ENCODE data around the gene NUDT9. TPM values are rescaled to one million over a fixed set of nuclear protein-coding genes. Genes with fewer than 3 reads are reported as not detected.
"Not testable (repeated sequence)": the region's sequence is repeated elsewhere in the genome, so short reads cannot be mapped to it uniquely, and the experiment has no call there.

NUDT9 gene
- total RNA-seq, 1 donor from 2014 or later = 20.6 TPM

GRCh38 chr4:87419578-87420249 lies 2.7 kb upstream of the NUDT9 start:
- H3K9me3 ChIP-seq = no peaks in the 10 kb centered on the region
- H3K4me1 ChIP-seq = peaks cover 28% of the 10 kb centered on the region
- no peaks in the 10 kb centered on the region for H3K27me3 ChIP-seq
- intact Hi-C loops (cut with DNase I) = no loop called here
- no peak for TF ChIP-seq CTCF (IDR thresholded peaks at IDR 0.05)
- no peak for TF ChIP-seq POLR2AphosphoS5 (IDR thresholded peaks at IDR 0.05; ENCODE audit: insufficient read depth in 1 of 2, low read depth in 1 of 2)
- TF ChIP-seq POLR2A (IDR thresholded peaks at IDR 0.05) = no peak
- no peak for DNase-seq (ENCODE audit: extremely low spot score in 2 of 2)
- no peak overlapping the region for H3K27ac ChIP-seq
- no peak overlapping the region for H3K4me3 ChIP-seq
- H3K36me3 ChIP-seq = no peaks in the 10 kb centered on the region

GRCh38 chr4:87420276-87420830 lies 2.0 kb upstream of the NUDT9 start:
- no peak for DNase-seq (ENCODE audit: extremely low spot score in 2 of 2)
- no peak for TF ChIP-seq CTCF (IDR thresholded peaks at IDR 0.05)
- TF ChIP-seq POLR2AphosphoS5 (IDR thresholded peaks at IDR 0.05; ENCODE audit: insufficient read depth in 1 of 2, low read depth in 1 of 2) = no peak
- no peak for TF ChIP-seq POLR2A (IDR thresholded peaks at IDR 0.05)
- intact Hi-C loops (cut with DNase I) = no loop called here

GRCh38 chr4:87423317-87424098 lies 1.1 kb downstream of the NUDT9 start:
- Histone ChIP-seq H3K4me3 (peak overlapping the region; percentile 64 to 91), H3K27ac (peak overlapping the region; percentile 95), H3K9me3 (no peaks in the 10 kb centered on the region), H3K36me3 (no peaks in the 10 kb centered on the region), H3K4me1 (peaks cover 53% of the 10 kb centered on the region), H3K27me3 (no peaks in the 10 kb centered on the region)
- no peak for TF ChIP-seq POLR2A (IDR thresholded peaks at IDR 0.05)
- intact Hi-C loops (cut with DNase I) = no loop called here
- no peak for DNase-seq (ENCODE audit: extremely low spot score in 2 of 2)

More at GRCh38 chr4:87420276-87420830, 2.0 kb upstream of the NUDT9 start:
- H3K27ac ChIP-seq = no peak overlapping the region
- no peaks in the 10 kb centered on the region for H3K9me3 ChIP-seq
- H3K4me3 ChIP-seq = no peak overlapping the region
- H3K4me1 ChIP-seq = peaks cover 34% of the 10 kb centered on the region
- no peaks in the 10 kb centered on the region for H3K27me3 ChIP-seq
- no peaks in the 10 kb centered on the region for H3K36me3 ChIP-seq

GRCh38 chr4:87424099-87424543 lies 1.7 kb downstream of the NUDT9 start:
- H3K36me3 ChIP-seq; DNase-seq (ENCODE audit: extremely low spot score in 2 of 2); intact Hi-C loops (cut with DNase I); H3K9me3 ChIP-seq; H3K27me3 ChIP-seq: not testable (repeated sequence)
- peaks cover 53% of the 10 kb centered on the region for H3K4me1 ChIP-seq
- peak overlapping the region; percentile 95 for H3K27ac ChIP-seq
- H3K4me3 ChIP-seq = peak overlapping the region; percentile 64 to 91

GRCh38 chr4:87425711-87426110 lies 3.3 kb downstream of the NUDT9 start:
- H3K36me3 ChIP-seq = no peaks in the 10 kb centered on the region
- no peak for DNase-seq (ENCODE audit: extremely low spot score in 2 of 2)
- no peak overlapping the region for H3K4me3 ChIP-seq
- H3K27ac ChIP-seq = no peak overlapping the region
- H3K9me3 ChIP-seq = no peaks in the 10 kb centered on the region
- H3K4me1 ChIP-seq = peaks cover 62% of the 10 kb centered on the region
- intact Hi-C loops (cut with DNase I) = no loop called here
- no peaks in the 10 kb centered on the region for H3K27me3 ChIP-seq
- TF ChIP-seq CTCF (IDR thresholded peaks at IDR 0.05) (no peak), POLR2A (IDR thresholded peaks at IDR 0.05) (no peak), POLR2AphosphoS5 (IDR thresholded peaks at IDR 0.05; ENCODE audit: insufficient read depth in 1 of 2, low read depth in 1 of 2) (no peak)

Measured in vagina (tissue), 2 donors.